Activated CD8-positive, alpha-beta memory T cell treated with anti-CD3 and anti-CD28 coated beads, Interleukin-2, amount 50 U/mL, for 24 hours (primary cell): ENCODE results near the gene SLC4A4.

Experiments used
- DNase-seq: peaks from one replicate; pipeline ENCODE4 v3.0.0-alpha.2; 2020; ENCODE audit errors: extremely low read depth

Gene SLC4A4

GRCh38 chr4:71538528-71538927, 199.7 kb downstream of the SLC4A4 start:
- DNase-seq: no peak

DNA sequence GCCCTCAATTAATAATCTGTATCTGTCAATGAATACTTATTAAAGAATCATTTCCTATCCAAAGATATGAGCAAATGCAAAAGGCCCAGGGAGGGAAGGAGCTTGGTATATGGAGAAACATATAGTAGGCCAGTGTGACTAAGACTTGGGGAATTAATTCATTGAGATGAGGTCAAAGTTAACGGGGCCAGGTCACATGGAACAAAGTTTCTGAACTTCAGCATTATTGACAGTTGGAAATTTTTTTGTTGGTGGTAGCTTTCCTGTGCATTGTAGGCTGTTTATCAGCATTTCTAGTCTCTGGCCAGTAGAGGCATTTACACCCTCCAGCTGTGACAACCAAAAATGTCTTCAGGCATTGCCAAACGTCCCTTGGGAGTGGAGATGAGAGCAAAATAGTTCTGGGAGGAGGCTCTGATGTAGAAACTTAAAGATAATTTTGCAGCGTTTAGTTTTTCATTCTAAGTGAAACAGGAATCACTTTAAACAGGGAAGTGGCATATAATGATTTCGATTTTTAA, 202.0 kb downstream of the SLC4A4 start:
- no peak for DNase-seq

DNA sequence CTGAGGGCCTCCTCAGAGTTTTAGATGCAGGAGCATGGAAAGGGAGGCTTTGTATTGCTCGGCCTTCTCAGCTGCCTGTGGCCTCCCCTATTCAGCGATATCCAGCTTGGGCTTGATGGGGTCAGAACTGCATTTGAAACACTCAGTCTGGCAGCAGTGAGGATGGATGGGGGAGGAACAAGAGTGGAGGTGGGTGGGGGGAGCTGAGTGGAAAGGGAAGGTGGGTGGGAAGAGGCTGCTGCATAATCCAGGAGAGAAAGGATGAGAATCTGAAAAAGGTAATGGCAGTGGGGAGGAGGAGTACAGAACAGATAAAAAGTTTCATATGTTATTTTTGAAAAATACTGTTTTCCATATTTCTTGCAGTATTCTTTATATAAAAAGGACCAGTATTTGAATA, 202.7 kb downstream of the SLC4A4 start:
- DNase-seq: no peak

GRCh38 chr4:71545168-71545567, 206.3 kb downstream of the SLC4A4 start:
- DNase-seq: no peak

DNA sequence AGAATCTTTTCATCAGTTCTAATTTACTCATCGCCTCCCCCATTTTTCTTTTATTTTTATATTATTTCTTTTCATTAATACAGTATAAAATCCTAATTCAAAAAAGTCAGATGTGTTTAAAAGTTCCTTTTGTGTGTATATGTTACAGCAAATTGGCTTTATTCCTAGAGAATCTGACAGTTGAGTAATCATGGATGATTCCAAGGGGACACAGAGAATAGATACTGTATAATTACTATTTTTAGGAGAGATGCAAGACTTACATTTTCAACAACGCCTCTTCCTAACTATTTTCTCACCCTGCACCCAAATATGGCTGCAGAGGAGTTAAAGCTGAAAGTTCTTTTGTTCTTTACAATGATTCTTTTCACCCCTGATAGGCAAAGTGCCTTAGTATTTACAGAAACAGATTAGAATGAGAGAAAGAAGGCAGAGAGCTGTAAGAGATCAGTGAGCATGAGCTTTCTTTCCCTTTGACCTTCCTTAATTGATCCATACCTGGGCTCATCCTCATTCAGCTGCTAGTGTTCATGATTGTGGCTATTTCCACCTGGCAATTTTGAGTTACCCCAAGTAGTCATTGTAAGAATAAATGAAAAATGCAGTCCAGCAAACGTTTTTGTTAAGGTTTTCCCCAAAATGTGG, 210.8 kb downstream of the SLC4A4 start:
- DNase-seq: no peak

GRCh38 chr4:71550220-71551165, 211.7 kb downstream of the SLC4A4 start:
- no peak for DNase-seq

- DNase-seq: no peak
Measured at GRCh38 chr4:71553605-71554004, 214.8 kb downstream of the SLC4A4 start.

DNA sequence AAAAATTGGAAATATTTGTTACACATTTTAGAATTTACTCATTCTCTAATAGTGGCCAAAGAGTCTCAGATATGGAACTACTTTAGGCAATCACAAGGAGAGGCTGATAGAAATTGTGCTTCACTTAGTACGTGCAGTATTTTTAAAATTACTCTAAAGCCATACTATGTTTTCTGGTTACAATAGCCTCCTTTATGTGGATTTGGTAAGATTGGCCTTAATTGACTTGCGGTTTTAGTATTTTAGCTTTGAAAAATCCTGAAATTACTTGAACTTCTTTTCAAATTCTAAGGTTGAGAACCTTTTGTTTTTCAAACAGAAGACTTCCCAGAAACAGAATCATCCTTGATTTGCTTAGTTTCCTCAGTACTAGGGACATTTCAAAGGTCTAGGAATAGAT, 215.2 kb downstream of the SLC4A4 start:
- no peak for DNase-seq

DNA sequence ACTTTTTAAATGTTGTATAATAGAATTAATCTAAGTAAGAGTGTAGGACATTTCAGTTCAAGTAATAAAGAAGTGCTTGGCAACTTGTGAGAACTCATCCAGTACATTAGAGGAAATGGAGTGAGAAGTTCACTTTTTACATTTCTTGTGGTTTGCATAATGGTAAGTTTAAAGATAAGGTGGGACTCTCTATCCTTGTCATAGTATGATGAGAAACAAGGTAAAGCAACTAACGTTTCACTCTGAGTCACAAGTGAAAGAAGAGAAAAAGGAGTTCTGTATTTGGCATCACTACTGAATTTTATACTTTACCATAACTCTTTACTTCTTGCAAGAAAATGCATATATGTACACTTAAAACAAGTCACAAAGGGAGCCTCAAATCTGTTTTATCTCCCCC, 219.4 kb downstream of the SLC4A4 start:
- no peak for DNase-seq

DNA sequence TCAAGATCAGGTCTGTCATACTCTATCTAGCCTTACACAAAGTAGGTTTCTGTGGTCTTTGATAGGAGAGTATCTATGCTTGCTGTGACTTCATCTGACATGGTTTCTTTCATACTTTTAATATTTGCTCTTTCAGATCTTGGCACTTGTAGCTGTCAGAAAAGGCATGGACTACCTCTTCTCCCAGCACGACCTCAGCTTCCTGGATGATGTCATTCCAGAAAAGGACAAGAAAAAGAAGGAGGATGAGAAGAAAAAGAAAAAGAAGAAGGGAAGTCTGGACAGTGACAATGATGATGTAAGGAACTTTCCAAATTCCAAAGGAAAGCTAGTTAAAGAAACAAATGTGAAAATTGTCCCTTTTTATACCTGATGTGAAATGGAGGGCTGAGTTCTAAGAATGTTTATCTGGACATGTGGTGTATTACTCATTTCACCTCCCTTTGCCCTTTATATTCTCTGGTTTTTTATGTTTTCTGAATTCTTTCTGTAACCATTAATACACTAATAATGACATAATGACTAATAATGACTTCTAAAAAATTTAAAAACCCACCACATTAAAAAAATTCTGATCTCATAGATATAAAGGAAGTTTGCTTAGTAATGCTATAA, 221.2 kb downstream of the SLC4A4 start:
- no peak for DNase-seq

DNA sequence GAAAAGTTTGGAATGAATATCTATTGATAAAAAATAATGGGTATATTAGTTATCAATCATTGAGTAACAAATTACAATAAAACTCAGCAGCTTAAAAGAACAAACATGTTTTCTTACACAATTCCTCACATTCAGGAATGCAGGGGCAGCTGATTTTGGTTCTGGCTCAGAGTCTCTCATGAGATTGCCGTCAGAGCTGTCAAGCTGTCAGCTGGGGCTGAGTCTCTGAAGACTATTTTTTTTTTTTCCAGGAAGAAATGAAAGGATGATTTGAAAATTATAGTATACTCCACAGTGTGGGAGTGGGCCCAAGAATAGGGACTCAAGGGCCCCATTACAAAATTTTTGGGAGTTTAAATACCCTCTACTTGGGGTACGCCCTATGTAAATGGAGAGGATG, 226.0 kb downstream of the SLC4A4 start:
- no peak for DNase-seq

GRCh38 chr4:71566856-71567255, 228.0 kb downstream of the SLC4A4 start:
- DNase-seq: no peak

GRCh38 chr4:71568131-71568530, 229.3 kb downstream of the SLC4A4 start:
- DNase-seq: no peak

- no peak for DNase-seq
Measured at GRCh38 chr4:71570492-71570891, 231.7 kb downstream of the SLC4A4 start.

GRCh38 chr4:71571346-71571745, 232.5 kb downstream of the SLC4A4 start:
- DNase-seq: no peak

DNA sequence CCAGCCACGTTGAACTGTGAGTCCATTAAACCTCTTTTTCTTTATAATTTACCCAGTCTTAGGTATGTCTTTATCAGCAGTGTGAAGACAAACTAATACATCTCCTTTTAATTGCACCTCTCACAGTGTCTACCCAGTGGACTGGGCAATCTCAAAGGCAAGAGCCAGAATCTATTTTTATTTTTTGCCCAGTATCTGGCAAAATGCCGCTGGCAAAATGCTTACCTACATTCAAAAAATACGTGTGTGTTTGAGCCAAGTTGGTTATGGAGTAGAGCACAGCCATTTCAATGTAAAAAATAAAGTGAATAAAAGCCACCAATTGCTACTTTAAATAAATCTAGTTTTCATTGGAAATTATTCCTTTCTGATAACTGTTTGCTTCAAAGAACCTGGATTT, 245.2 kb downstream of the SLC4A4 start:
- DNase-seq: no peak

DNA sequence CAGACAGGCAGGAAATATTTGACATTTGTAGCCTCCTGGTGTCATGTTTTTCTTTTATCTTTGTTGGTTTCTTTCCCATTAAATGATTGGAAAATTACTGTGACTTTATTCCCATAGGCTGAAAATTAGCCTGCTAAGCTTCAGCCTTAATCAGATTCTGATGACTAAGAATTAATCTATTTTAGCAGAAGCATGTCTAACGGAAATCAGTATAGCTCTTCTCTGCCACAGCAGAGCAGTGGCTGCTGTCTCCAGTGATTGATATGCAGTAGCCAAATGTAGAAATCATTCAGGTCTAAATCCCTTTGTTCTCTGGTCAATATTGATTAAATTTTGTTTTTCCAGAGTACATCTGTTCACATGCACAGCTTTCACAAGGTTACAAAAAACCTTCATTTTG, 245.8 kb downstream of the SLC4A4 start:
- DNase-seq: no peak

GRCh38 chr4:71586087-71586763, 247.4 kb downstream of the SLC4A4 start:
- DNase-seq: no peak

DNA sequence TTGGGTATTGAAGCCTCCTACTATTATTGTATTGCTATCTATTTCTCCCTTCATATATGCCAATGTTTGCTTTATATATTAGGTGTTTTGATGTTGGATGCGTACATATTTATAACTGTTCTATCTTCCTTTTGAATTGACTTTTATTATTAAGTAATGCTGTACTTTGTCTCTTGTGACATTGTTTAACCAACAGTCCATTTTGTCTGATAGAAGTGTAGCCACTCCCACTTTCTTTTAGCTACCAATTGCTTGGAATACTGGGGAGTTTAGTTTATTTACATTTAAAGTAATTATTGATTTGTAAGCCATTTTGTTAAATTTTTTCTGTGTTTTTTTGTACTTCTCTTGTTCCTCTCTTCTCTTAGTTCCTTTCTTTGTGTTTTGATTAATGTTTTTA, 249.2 kb downstream of the SLC4A4 start:
- DNase-seq: no peak

GRCh38 chr4:71592793-71593192, 254.0 kb downstream of the SLC4A4 start:
- DNase-seq: no peak

DNA sequence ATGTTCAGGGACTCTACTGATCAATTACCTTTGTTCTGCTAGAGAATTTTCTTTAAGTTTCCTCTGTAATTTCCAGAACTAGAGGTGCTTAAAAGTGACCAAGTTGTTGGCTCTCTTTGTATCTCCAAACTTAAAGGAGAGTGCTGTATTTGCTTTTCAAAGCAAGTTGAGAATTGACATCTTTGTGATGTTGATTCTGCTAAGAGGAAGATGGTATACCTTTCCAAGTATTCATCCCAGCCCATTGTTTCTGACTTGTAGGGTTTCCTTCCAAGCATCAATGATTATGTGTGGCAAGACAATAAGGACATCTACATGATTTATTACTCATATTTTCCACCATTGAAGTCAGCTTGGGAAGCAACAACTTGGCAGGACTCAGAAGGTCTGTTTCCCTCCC, 254.5 kb downstream of the SLC4A4 start:
- no peak for DNase-seq

- DNase-seq: no peak
Measured at GRCh38 chr4:71595576-71596108, 256.8 kb downstream of the SLC4A4 start.
